HG02610 (cell line): Measurements from ENCODE around the gene ELAC2.

ENCODE experiments used
- ATAC-seq: cut with Tn5 transposase; IDR thresholded peaks from one replicate; pipeline ENCODE4 v1.9.1; 2021; ENCODE audit warnings: mild to moderate bottlenecking, moderate library complexity; ENCODE audit not compliant: unreplicated experiment

Gene ELAC2

GRCh38 chr17:13017655-13018459 is at the start of gene ELAC2:
Gene ELAC2, minus strand, starts transcription at chr17:13018027. Its CDS starts 80 bp downstream, at chr17:13017947.
- peak; percentile 99 for ATAC-seq

GRCh38 chr17:13065032-13065431 is 47.2 kb upstream of the ELAC2 start:
- ATAC-seq = no peak

- ATAC-seq = no peak
Measured at GRCh38 chr17:13055131-13055530, 37.3 kb upstream of the ELAC2 start.

- ATAC-seq = no peak
Measured at GRCh38 chr17:13054666-13055065, 36.8 kb upstream of the ELAC2 start.

GRCh38 chr17:13051915-13052314 is 34.1 kb upstream of the ELAC2 start:
- ATAC-seq = no peak

- ATAC-seq = no peak
Measured at GRCh38 chr17:13047011-13047606, 29.3 kb upstream of the ELAC2 start.

- no peak for ATAC-seq
Measured at GRCh38 chr17:13046361-13046760, 28.5 kb upstream of the ELAC2 start.

GRCh38 chr17:13044572-13045065 is 26.8 kb upstream of the ELAC2 start:
- no peak for ATAC-seq

GRCh38 chr17:13038931-13039665 is 21.3 kb upstream of the ELAC2 start:
- no peak for ATAC-seq

- no peak for ATAC-seq
Measured at GRCh38 chr17:13036751-13037150, 18.9 kb upstream of the ELAC2 start.

GRCh38 chr17:13035420-13035819 is 17.6 kb upstream of the ELAC2 start:
- ATAC-seq = no peak

GRCh38 chr17:13031718-13032350 is 14.0 kb upstream of the ELAC2 start:
- ATAC-seq = peak; percentile 70

- no peak for ATAC-seq
Measured at GRCh38 chr17:13030459-13031300, 12.9 kb upstream of the ELAC2 start.

- no peak for ATAC-seq
Measured at GRCh38 chr17:13030056-13030455, 12.2 kb upstream of the ELAC2 start.

- no peak for ATAC-seq
Measured at GRCh38 chr17:13029340-13029739, 11.5 kb upstream of the ELAC2 start.

- no peak for ATAC-seq
Measured at GRCh38 chr17:13027246-13027645, 9.4 kb upstream of the ELAC2 start.

GRCh38 chr17:13025687-13026086 is 7.9 kb upstream of the ELAC2 start:
- no peak for ATAC-seq

- ATAC-seq = no peak
Measured at GRCh38 chr17:13025258-13025627, 7.4 kb upstream of the ELAC2 start.

GRCh38 chr17:13024526-13025257 is 6.9 kb upstream of the ELAC2 start:
- ATAC-seq = peak; percentile 87

- ATAC-seq = no peak
Measured at GRCh38 chr17:13024016-13024415, 6.2 kb upstream of the ELAC2 start.
